Transverse colon (tissue), 4 donors: ENCODE results near the gene LACTB. TPM values are rescaled to one million over a fixed set of nuclear protein-coding genes. Genes with fewer than 3 reads are reported as not detected.
A peak's percentile ranks its signal among the peaks of the same experiment; 100 is the strongest.

Source experiments
- DNase-seq: peaks from one replicate; pipeline ENCODE4 v3.0.0-alpha.2; 2019
- H3K27ac ChIP-seq, 4 donors: fragments of 200-600 bp; sonication (generic); 2 replicates each; pipeline ENCODE4 v1.5.1; 2016 to 2018; ENCODE audit warnings: inconsistent platforms in 4 of 4
- H3K27me3 ChIP-seq: fragments of 200-600 bp; sonication (generic); 2 replicates; pipeline ENCODE4 v1.5.1; 2017; ENCODE audit warnings: inconsistent platforms
- H3K36me3 ChIP-seq, 4 donors: fragments of 200-600 bp; sonication (generic); 2 replicates each; pipeline ENCODE4 v1.5.1; 2017 to 2019; ENCODE audit warnings: inconsistent platforms in 4 of 4
- H3K4me1 ChIP-seq, 4 donors: fragments of 200-600 bp; sonication (generic); 2 replicates each; pipeline ENCODE4 v1.5.1; 2017 to 2020; ENCODE audit warnings: inconsistent platforms in 4 of 4
- H3K4me3 ChIP-seq, 4 donors: fragments of 200-600 bp; sonication (generic); 1 replicate in 1 of 4; 2 replicates in 3 of 4; pipeline versions ENCODE4 v1.5.1 to v1.6.1; 2017 to 2019; ENCODE audit warnings: inconsistent platforms in 4 of 4
- H3K9me3 ChIP-seq, 2 donors: fragments of 200-600 bp; sonication (generic); 2 replicates each; pipeline ENCODE4 v1.5.1; 2017 to 2019; ENCODE audit warnings: inconsistent platforms in 2 of 2
- CTCF ChIP-seq, 5 experiments: fragments of 200-600 bp in 3 of 5; fragments of 450-650 bp in 2 of 5; sonication (generic) in 3 of 5; IDR thresholded peaks; 1 replicate in 2 of 5; 2 replicates in 3 of 5; pipeline ENCODE4 v1.5.1; 2016 to 2017; ENCODE audit warnings: antibody characterized with exemption in 5 of 5, inconsistent platforms in 3 of 5, mild to moderate bottlenecking in 2 of 5, moderate library complexity in 1 of 5
- EP300 ChIP-seq: sonication (generic); formaldehyde crosslinking; IDR thresholded peaks from one replicate; pipeline ENCODE4 v1.6.1; 2017; ENCODE audit warnings: antibody characterized with exemption, low read depth
- POLR2A ChIP-seq: fragments of 450-650 bp; IDR thresholded peaks from one replicate; pipeline ENCODE4 v1.6.1; 2016; ENCODE audit warnings: antibody characterized with exemption, mild to moderate bottlenecking, moderate library complexity
- POLR2AphosphoS5 ChIP-seq, 3 donors: sonication (generic); formaldehyde crosslinking; IDR thresholded peaks; one replicate each; pipeline ENCODE4 v1.6.1; 2016; ENCODE audit warnings: antibody characterized with exemption in 3 of 3
- WGBS, 2 donors: methylation state at CpG; one replicate each; pipeline ENCODE4 v1.1.5; 2018; ENCODE audit warnings: low coverage in 1 of 2; 5-methylcytosine and 5-hydroxymethylcytosine counted together
- in situ Hi-C, 4 donors: fragments of 200-750 bp; cut with MboI; loops; one replicate each; pipeline versions ENCODE4 v1.15.0 to v1.15.1; 2017; ENCODE audit warnings: low sequenced_read_pairs in 3 of 4, low pct_ligation_motif_present in 1 of 4, low pct_unique_long_range_greater_than_20kb in 1 of 4
- intact Hi-C: fragments of 100-400 bp; cut with DNase I; formaldehyde crosslinking; loops from one replicate; pipeline ENCODE4 v1.15.1; 2023; ENCODE audit warnings: low total_unique reads
- total RNA-seq, 4 donors: library from RNA; depleted of rRNA; stranded (reverse); fragments of >200 nt; gene quantifications; one replicate each; pipeline ENCODE4 v1.1.0, GENCODE V29; 2016

Gene LACTB
- total RNA-seq, 4 donors from 2014 or later = 6.7 to 20.6 (median 19.6) TPM

GRCh38 chr15:63133786-63134185 lies 12.1 kb downstream of the LACTB start:
- H3K27me3 ChIP-seq = no peaks in the 10 kb centered on the region
- no peak for TF ChIP-seq EP300
- TF ChIP-seq POLR2A = no peak
- no peak for TF ChIP-seq POLR2AphosphoS5 (IDR thresholded peaks at IDR 0.05)
- TF ChIP-seq CTCF (IDR thresholded peaks at IDR 0.05) = no peak
- H3K27ac ChIP-seq = peak overlapping the region in 3 of 4 donors; percentile 4 to 46 (median 45)
- DNase-seq = no peak
- in situ Hi-C loops (no loop called here), intact Hi-C loops (no loop called here)
- H3K4me3 ChIP-seq = no peak overlapping the region
- peaks cover 0 to 23% (median 5%) of the 10 kb centered on the region in 4 donors for H3K36me3 ChIP-seq
- 79 to 92% methylated on average over 1 of the region's 1 CpG for WGBS, 2 donors
- peaks cover 0 to 6% (median 0%) of the 10 kb centered on the region in 4 donors for H3K4me1 ChIP-seq
- H3K9me3 ChIP-seq = no peaks in the 10 kb centered on the region

GRCh38 chr15:63134245-63134985 lies 12.8 kb downstream of the LACTB start:
- intact Hi-C loops = no loop called here
- in situ Hi-C loops = no loop called here
- Histone ChIP-seq H3K36me3 (peaks cover 0 to 19% (median 4%) of the 10 kb centered on the region in 4 donors), H3K4me1 (peaks cover 0 to 6% (median 0%) of the 10 kb centered on the region in 4 donors), H3K4me3 (no peak overlapping the region), H3K9me3 (no peaks in the 10 kb centered on the region), H3K27me3 (no peaks in the 10 kb centered on the region), H3K27ac (peak overlapping the region in 2 of 4 donors; percentile 24 to 53)
- DNase-seq = no peak
- no peak for TF ChIP-seq EP300
- TF ChIP-seq POLR2A = no peak
- no peak for TF ChIP-seq CTCF (IDR thresholded peaks at IDR 0.05)
- no peak for TF ChIP-seq POLR2AphosphoS5 (IDR thresholded peaks at IDR 0.05)
- WGBS, 2 donors = 83 to 100% methylated on average over 1 to 2 of the region's 2 CpGs

GRCh38 chr15:63135281-63135680 lies 13.6 kb downstream of the LACTB start:
- WGBS, 2 donors = 83 to 93% methylated on average over 2 to 5 of the region's 5 CpGs
- Histone ChIP-seq H3K36me3 (peaks cover 0 to 10% (median 0%) of the 10 kb centered on the region in 4 donors), H3K4me1 (peaks cover 0 to 6% (median 0%) of the 10 kb centered on the region in 4 donors), H3K9me3 (no peaks in the 10 kb centered on the region), H3K27ac (peak overlapping the region in 2 of 4 donors; percentile 27 to 53), H3K4me3 (no peak overlapping the region), H3K27me3 (no peaks in the 10 kb centered on the region)
- in situ Hi-C loops = no loop called here
- TF ChIP-seq EP300 (no peak), POLR2AphosphoS5 (IDR thresholded peaks at IDR 0.05) (no peak), POLR2A (no peak), CTCF (IDR thresholded peaks at IDR 0.05) (no peak)
- no peak for DNase-seq
- intact Hi-C loops = no loop called here

GRCh38 chr15:63135804-63136203 lies 14.1 kb downstream of the LACTB start:
- TF ChIP-seq POLR2A = no peak
- TF ChIP-seq EP300 = no peak
- TF ChIP-seq POLR2AphosphoS5 (IDR thresholded peaks at IDR 0.05) = no peak
- no peak for TF ChIP-seq CTCF (IDR thresholded peaks at IDR 0.05)
- no peak for DNase-seq
- H3K4me1 ChIP-seq = peaks cover 0 to 6% (median 0%) of the 10 kb centered on the region in 4 donors
- WGBS, 2 donors = 66 to 82% methylated on average over 3 of the region's 3 CpGs
- H3K27me3 ChIP-seq = no peaks in the 10 kb centered on the region
- H3K36me3 ChIP-seq = peaks cover 0 to 5% (median 0%) of the 10 kb centered on the region in 4 donors
- H3K27ac ChIP-seq = peak overlapping the region in 2 of 4 donors; percentile 27 to 53
- no peaks in the 10 kb centered on the region for H3K9me3 ChIP-seq
- no peak overlapping the region for H3K4me3 ChIP-seq
- intact Hi-C loops (no loop called here), in situ Hi-C loops (no loop called here)
